SU-DHL-6 (cell line): ENCODE measurements around the gene HOXD12.

Source experiments
- H2AFZ ChIP-seq: fragments of 200-600 bp; sonication (generic); 2 replicates; pipeline ENCODE4 v1.6.1; 2014; ENCODE audit warnings: low read depth, mild to moderate bottlenecking, moderate library complexity, mixed read lengths, antibody characterized with exemption, low read length; ENCODE audit not compliant: severe bottlenecking
- H3F3A ChIP-seq: fragments of 200-600 bp; shearing (Covaris generic); 2 replicates; pipeline ENCODE4 v1.6.0; 2016; ENCODE audit warnings: antibody characterized with exemption, mild to moderate bottlenecking; ENCODE audit not compliant: insufficient read depth
- H3K27ac ChIP-seq: fragments of 200-600 bp; sonication (generic); 2 replicates; pipeline ENCODE4 v1.5.1; 2016; ENCODE audit warnings: low read depth, mild to moderate bottlenecking, low read length, moderate library complexity, mixed read lengths
- H3K27me3 ChIP-seq: fragments of 200-600 bp; sonication (generic), shearing (Covaris generic); 2 replicates; pipeline ENCODE4 v1.6.0; 2014; ENCODE audit warnings: mild to moderate bottlenecking, low read length
- H3K36me3 ChIP-seq: fragments of 200-600 bp; sonication (generic); 2 replicates; pipeline ENCODE4 v1.6.1; 2014; ENCODE audit warnings: mild to moderate bottlenecking, low read length, mixed read lengths
- H3K4me2 ChIP-seq: fragments of 300-600, 200-600 bp; shearing (Covaris generic), sonication (generic); 2 replicates; pipeline ENCODE4 v1.6.0; 2014; ENCODE audit warnings: low read length, low read depth, mild to moderate bottlenecking; ENCODE audit not compliant: poor library complexity, severe bottlenecking
- H3K4me3 ChIP-seq: fragments of 200-600 bp; sonication (generic); 2 replicates; pipeline ENCODE4 v1.5.1; 2014; ENCODE audit warnings: antibody characterized with exemption, low read length, mild to moderate bottlenecking, mixed read lengths; ENCODE audit not compliant: insufficient read depth, poor library complexity, severe bottlenecking
- H3K79me2 ChIP-seq: fragments of 200-600 bp; sonication (generic); 2 replicates; pipeline ENCODE4 v1.6.1; 2014; ENCODE audit warnings: mild to moderate bottlenecking, low read length, moderate library complexity; ENCODE audit not compliant: insufficient read depth
- H3K9ac ChIP-seq: fragments of 200-600 bp; sonication (generic); 2 replicates; pipeline ENCODE4 v1.7.0; 2014; ENCODE audit warnings: mild to moderate bottlenecking, low read length
- H3K9me2 ChIP-seq: fragments of 200-600 bp; sonication (generic); replicated peaks from 2 replicates; pipeline ENCODE4 v1.6.1; 2014; ENCODE audit warnings: low read length; ENCODE audit not compliant: insufficient read depth
- H3K9me3 ChIP-seq: fragments of 200-600 bp; sonication (generic); 2 replicates; pipeline ENCODE4 v1.6.1; 2014; ENCODE audit warnings: low read length, mixed read lengths; ENCODE audit not compliant: insufficient read depth
- H4K20me1 ChIP-seq: fragments of 200-600 bp; sonication (generic); 2 replicates; pipeline ENCODE4 v1.6.1; 2014; ENCODE audit warnings: low read depth, mild to moderate bottlenecking, antibody characterized with exemption, low read length, moderate library complexity, mixed read lengths
- EZH2phosphoT487 ChIP-seq: fragments of 200-600 bp; sonication (generic), shearing (Covaris generic); conservative IDR thresholded peaks from 2 replicates; pipeline ENCODE4 v1.6.1; 2018; ENCODE audit warnings: mild to moderate bottlenecking, antibody characterized with exemption, low read length, moderate library complexity, mixed read lengths
- TF ChIP-seq, protein P1 (sequence below): fragments of 200-600 bp; sonication (generic); IDR thresholded peaks from one replicate; pipeline ENCODE4 v1.5.1; 2017; ENCODE audit warnings: antibody characterized with exemption, mild to moderate bottlenecking, low read length, moderate library complexity; ENCODE audit not compliant: insufficient read depth, poor library complexity, severe bottlenecking

The HOXD12 gene

DNA sequence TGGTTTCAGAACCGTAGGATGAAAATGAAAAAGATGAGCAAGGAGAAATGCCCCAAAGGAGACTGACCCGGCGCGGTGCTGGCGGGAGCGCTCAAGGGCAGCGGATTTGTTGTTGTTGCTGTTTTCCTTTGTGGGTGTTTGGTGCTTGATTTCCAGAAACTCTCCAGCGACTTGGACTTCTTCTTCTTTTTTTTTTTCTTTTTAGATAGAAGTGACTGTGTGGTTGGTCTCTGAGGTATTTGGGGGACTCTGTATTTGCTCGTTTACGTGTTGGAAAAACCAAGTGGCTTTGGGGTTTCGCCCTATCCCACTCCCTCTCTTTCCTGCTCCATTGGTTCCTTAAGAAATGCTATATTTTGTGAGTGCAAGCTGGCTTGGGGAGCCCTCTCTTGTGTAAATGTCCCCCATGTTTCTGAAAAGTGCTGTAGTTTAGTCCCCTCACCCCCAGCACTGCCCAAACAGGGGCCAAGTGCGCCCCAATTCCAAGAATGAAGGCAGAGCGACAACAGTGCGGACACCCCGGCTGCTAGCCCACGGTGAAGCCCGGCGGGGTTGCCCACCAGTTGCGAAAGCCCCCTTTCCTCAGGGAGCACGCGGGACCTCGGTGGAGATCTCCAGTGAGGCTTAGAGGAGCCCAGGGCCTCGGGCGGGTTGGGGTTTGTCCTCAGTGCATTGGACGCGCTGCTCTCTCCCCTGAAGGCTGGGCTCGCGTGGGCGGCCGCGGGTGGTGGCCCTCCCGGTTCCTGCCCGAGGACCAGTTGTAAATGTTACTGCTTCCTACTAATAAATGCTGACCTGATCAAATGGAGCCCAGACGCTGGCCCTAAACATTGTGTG, 24.7 kb downstream of the HOXD12 start:
- no peak overlapping the region for H3K4me2 ChIP-seq
- H3F3A ChIP-seq, result no peaks in the 10 kb centered on the region
- H3K4me3 ChIP-seq, result no peak overlapping the region
- H3K27me3 ChIP-seq, result no peaks in the 10 kb centered on the region
- H2AFZ ChIP-seq, result no peak overlapping the region
- no peaks in the 10 kb centered on the region for H3K79me2 ChIP-seq
- H3K9me3 ChIP-seq, result no peaks in the 10 kb centered on the region
- H3K36me3 ChIP-seq, result no peaks in the 10 kb centered on the region
- no peak overlapping the region for H3K27ac ChIP-seq
- no peaks in the 10 kb centered on the region for H3K9me2 ChIP-seq
- no peak overlapping the region for H3K9ac ChIP-seq
- H4K20me1 ChIP-seq, result no peaks in the 10 kb centered on the region
- TF ChIP-seq, protein P1, sequence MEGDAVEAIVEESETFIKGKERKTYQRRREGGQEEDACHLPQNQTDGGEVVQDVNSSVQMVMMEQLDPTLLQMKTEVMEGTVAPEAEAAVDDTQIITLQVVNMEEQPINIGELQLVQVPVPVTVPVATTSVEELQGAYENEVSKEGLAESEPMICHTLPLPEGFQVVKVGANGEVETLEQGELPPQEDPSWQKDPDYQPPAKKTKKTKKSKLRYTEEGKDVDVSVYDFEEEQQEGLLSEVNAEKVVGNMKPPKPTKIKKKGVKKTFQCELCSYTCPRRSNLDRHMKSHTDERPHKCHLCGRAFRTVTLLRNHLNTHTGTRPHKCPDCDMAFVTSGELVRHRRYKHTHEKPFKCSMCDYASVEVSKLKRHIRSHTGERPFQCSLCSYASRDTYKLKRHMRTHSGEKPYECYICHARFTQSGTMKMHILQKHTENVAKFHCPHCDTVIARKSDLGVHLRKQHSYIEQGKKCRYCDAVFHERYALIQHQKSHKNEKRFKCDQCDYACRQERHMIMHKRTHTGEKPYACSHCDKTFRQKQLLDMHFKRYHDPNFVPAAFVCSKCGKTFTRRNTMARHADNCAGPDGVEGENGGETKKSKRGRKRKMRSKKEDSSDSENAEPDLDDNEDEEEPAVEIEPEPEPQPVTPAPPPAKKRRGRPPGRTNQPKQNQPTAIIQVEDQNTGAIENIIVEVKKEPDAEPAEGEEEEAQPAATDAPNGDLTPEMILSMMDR, result no peak
- no peak for TF ChIP-seq EZH2phosphoT487

DNA sequence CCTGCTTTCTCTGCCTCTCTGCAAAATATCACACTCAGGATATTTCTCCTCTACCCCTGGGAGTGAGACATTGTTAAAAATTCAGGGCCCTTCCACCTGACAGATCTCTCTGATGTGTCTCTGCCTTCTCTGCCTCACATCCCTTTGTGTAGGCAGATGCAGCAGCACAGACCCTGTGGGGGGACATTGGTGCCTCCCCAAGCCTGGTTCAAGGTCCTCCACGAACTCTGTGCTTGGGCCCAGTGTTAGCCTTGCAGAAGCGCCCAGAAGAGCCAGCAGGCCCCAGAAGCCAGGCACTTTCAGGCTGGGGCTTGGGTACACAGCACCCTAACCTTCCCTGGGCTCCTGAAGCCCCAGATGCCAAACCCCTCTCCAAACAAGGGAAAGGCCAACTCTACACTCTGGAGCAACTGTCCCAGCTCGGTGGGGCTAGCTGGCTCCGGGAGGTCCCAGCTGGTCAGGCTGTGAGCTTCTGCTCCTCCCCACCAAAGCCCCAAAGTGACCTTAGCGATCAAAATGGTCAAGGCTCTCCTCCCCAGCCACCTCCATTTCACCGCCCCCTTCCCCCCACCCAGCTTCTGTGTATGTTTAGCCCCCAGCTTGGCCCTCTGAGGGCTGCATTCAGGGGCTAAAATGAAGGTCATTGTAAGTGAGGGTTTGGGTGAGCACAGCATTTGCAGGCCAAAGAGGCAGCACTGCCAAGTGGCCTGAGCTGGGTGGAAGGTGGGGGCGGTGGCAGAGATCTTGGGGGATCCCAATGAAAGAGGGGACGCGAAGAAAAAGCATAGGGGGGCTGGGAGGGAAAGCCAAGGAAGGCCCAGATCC, 25.6 kb downstream of the HOXD12 start:
- Histone ChIP-seq H4K20me1 (no peaks in the 10 kb centered on the region), H3K9me3 (no peaks in the 10 kb centered on the region), H3K4me2 (no peak overlapping the region), H3K27ac (no peak overlapping the region), H3F3A (no peaks in the 10 kb centered on the region), H3K4me3 (no peak overlapping the region), H3K9me2 (no peaks in the 10 kb centered on the region), H3K36me3 (no peaks in the 10 kb centered on the region), H2AFZ (no peak overlapping the region), H3K27me3 (no peaks in the 10 kb centered on the region), H3K79me2 (no peaks in the 10 kb centered on the region), H3K9ac (no peak overlapping the region)
- TF ChIP-seq EZH2phosphoT487, result no peak
- TF ChIP-seq, protein P1, result no peak

DNA sequence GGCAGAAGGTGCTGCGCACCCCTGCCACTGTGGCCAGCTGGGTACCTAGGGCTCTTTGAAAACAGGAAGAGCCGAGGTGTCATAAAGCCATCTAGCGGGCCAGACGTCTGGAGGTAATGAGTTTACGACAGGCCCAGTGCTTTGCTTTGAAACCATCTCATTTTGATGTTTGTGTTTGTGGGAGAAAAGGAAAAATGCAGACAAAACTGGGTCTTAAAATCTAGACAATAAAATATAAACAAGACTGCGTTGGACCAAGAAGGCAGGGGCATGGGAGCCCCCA, 26.1 kb downstream of the HOXD12 start:
- no peak overlapping the region for H3K9ac ChIP-seq
- H4K20me1 ChIP-seq, result no peaks in the 10 kb centered on the region
- H3K9me3 ChIP-seq, result no peaks in the 10 kb centered on the region
- H3K27ac ChIP-seq, result no peak overlapping the region
- no peaks in the 10 kb centered on the region for H3K79me2 ChIP-seq
- no peak overlapping the region for H2AFZ ChIP-seq
- H3K27me3 ChIP-seq, result no peaks in the 10 kb centered on the region
- TF ChIP-seq, protein P1, result no peak
- no peak for TF ChIP-seq EZH2phosphoT487
- no peaks in the 10 kb centered on the region for H3K9me2 ChIP-seq
- no peaks in the 10 kb centered on the region for H3K36me3 ChIP-seq
- no peaks in the 10 kb centered on the region for H3F3A ChIP-seq
- H3K4me3 ChIP-seq, result no peak overlapping the region
- H3K4me2 ChIP-seq, result no peak overlapping the region
